H9 (cell line): ENCODE data around the gene MTMR6. TPM values are rescaled to one million over a fixed set of nuclear protein-coding genes. Genes with fewer than 3 reads are reported as not detected.

ENCODE experiments used
- DNase-seq: peaks from one replicate; pipeline ENCODE4 v3.0.0-alpha.2; 2017
- H2AFZ ChIP-seq: one replicate; pipeline ENCODE4 v1.6.1; 2013; ENCODE audit warnings: mild to moderate bottlenecking, low read length, control low read depth, moderate library complexity
- H2AK5ac ChIP-seq: 2 replicates; pipeline ENCODE4 v1.6.1; 2013; ENCODE audit warnings: low read length, control low read depth, mixed read lengths; ENCODE audit not compliant: insufficient read length
- H2BK120ac ChIP-seq: one replicate; pipeline ENCODE4 v1.6.1; 2013; ENCODE audit warnings: low read depth, mild to moderate bottlenecking, low read length, control low read depth, inconsistent platforms; ENCODE audit not compliant: poor library complexity, severe bottlenecking
- H2BK12ac ChIP-seq: 2 replicates; pipeline ENCODE4 v1.6.1; 2013; ENCODE audit warnings: low read length, control low read depth, mixed read lengths, low read depth; ENCODE audit not compliant: insufficient read length
- H2BK15ac ChIP-seq: 2 replicates; pipeline ENCODE4 v1.6.1; 2013; ENCODE audit warnings: low read depth, low read length, control low read depth
- H2BK20ac ChIP-seq: one replicate; pipeline ENCODE4 v1.6.1; 2013; ENCODE audit warnings: low read depth, mild to moderate bottlenecking, low read length, control low read depth, inconsistent platforms; ENCODE audit not compliant: poor library complexity, severe bottlenecking
- H2BK5ac ChIP-seq: 2 replicates; pipeline ENCODE4 v1.6.1; 2013; ENCODE audit warnings: low read length, control low read depth, mixed read lengths; ENCODE audit not compliant: insufficient read length
- H3K14ac ChIP-seq: 2 replicates; pipeline ENCODE4 v1.6.1; 2013; ENCODE audit warnings: low read length, control low read depth; ENCODE audit not compliant: insufficient read depth
- H3K18ac ChIP-seq: 2 replicates; pipeline ENCODE4 v1.6.1; 2013; ENCODE audit warnings: low read depth, mild to moderate bottlenecking, mixed read lengths, low read length, control low read depth; ENCODE audit not compliant: insufficient read length
- H3K23ac ChIP-seq: 2 replicates; pipeline ENCODE4 v1.6.1; 2013; ENCODE audit warnings: low read length, control low read depth, mixed read lengths, low read depth; ENCODE audit not compliant: insufficient read length
- H3K23me2 ChIP-seq: 2 replicates; pipeline ENCODE4 v1.6.1; 2013; ENCODE audit warnings: low read depth, mild to moderate bottlenecking, mixed read lengths, low read length, control low read depth; ENCODE audit not compliant: insufficient read length, poor library complexity, severe bottlenecking
- H3K27ac ChIP-seq: 2 replicates; pipeline ENCODE4 v1.5.1; 2013; ENCODE audit warnings: low read length, control low read depth, mixed read lengths, low read depth; ENCODE audit not compliant: insufficient read length
- H3K27me3 ChIP-seq: 2 replicates; pipeline ENCODE4 v1.6.1; 2013; ENCODE audit warnings: low read length, control low read depth, inconsistent platforms; ENCODE audit not compliant: insufficient read depth
- H3K4ac ChIP-seq: 2 replicates; pipeline ENCODE4 v1.6.1; 2013; ENCODE audit warnings: low read depth, mild to moderate bottlenecking, control low read depth, inconsistent platforms, low read length, moderate library complexity
- H3K4me1 ChIP-seq: 2 replicates; pipeline ENCODE4 v1.6.1; 2013; ENCODE audit warnings: low read length, control low read depth, inconsistent platforms; ENCODE audit not compliant: insufficient read depth
- H3K4me2 ChIP-seq: 2 replicates; pipeline ENCODE4 v1.6.1; 2013; ENCODE audit warnings: low read length, control low read depth, mixed read lengths; ENCODE audit not compliant: insufficient read length, insufficient read depth
- H3K56ac ChIP-seq: 2 replicates; pipeline ENCODE4 v1.6.1; 2013; ENCODE audit warnings: low read depth, mild to moderate bottlenecking, mixed read lengths, low read length, control low read depth; ENCODE audit not compliant: insufficient read length
- H3K79me1 ChIP-seq: 2 replicates; pipeline ENCODE4 v1.6.1; 2013; ENCODE audit warnings: low read depth, mild to moderate bottlenecking, moderate library complexity, low read length, control low read depth, inconsistent platforms; ENCODE audit not compliant: insufficient read depth, poor library complexity, severe bottlenecking
- H3K79me2 ChIP-seq: 2 replicates; pipeline ENCODE4 v1.6.1; 2013; ENCODE audit warnings: low read length, control low read depth, inconsistent platforms; ENCODE audit not compliant: insufficient read depth
- H3K9ac ChIP-seq: 2 replicates; pipeline ENCODE4 v1.6.1; 2013; ENCODE audit warnings: low read length, control low read depth, mixed read lengths; ENCODE audit not compliant: insufficient read length; ENCODE audit errors: extremely low read depth
- H3K9me3 ChIP-seq: one replicate; pipeline ENCODE4 v1.6.1; 2013; ENCODE audit warnings: low read depth, low read length, inconsistent platforms; ENCODE audit not compliant: control insufficient read depth
- H3T11ph ChIP-seq: one replicate; pipeline ENCODE4 v1.6.1; 2013; ENCODE audit warnings: mild to moderate bottlenecking, low read length, control low read depth, inconsistent platforms
- H4K20me1 ChIP-seq: one replicate; pipeline ENCODE4 v1.6.1; 2013; ENCODE audit not compliant: control insufficient read depth, insufficient read length, insufficient read depth
- H4K5ac ChIP-seq: 2 replicates; pipeline ENCODE4 v1.6.1; 2013; ENCODE audit warnings: low read depth, mild to moderate bottlenecking, mixed read lengths, low read length, control low read depth; ENCODE audit not compliant: insufficient read length
- H4K8ac ChIP-seq: replicated peaks from 2 replicates; pipeline ENCODE4 v1.6.1; 2013; ENCODE audit warnings: low read length, control low read depth, mixed read lengths, low read depth; ENCODE audit not compliant: insufficient read length
- H4K91ac ChIP-seq: 2 replicates; pipeline ENCODE4 v1.6.1; 2013; ENCODE audit warnings: low read depth, mild to moderate bottlenecking, moderate library complexity, mixed read lengths, low read length, control low read depth; ENCODE audit not compliant: insufficient read length
- H3K27ac Mint-ChIP-seq, 3 experiments: 2 replicates in 2 of 3; 3 replicates in 1 of 3; pipeline ENCODE4 v1.8.0; 2020 to 2021; ENCODE audit warnings: mixed read lengths in 3 of 3, mild to moderate bottlenecking in 1 of 3, moderate library complexity in 1 of 3
- H3K27me3 Mint-ChIP-seq: 2 replicates; pipeline ENCODE4 v1.8.0; 2021; ENCODE audit warnings: low read depth, mild to moderate bottlenecking, moderate library complexity, mixed read lengths
- H3K36me3 Mint-ChIP-seq, 3 experiments: 2 replicates in 2 of 3; 3 replicates in 1 of 3; pipeline ENCODE4 v1.8.0; 2020 to 2021; ENCODE audit warnings: low read depth in 3 of 3, mixed read lengths in 3 of 3; ENCODE audit not compliant: insufficient read depth in 1 of 3
- H3K4me1 Mint-ChIP-seq, 2 experiments: 2 replicates each; pipeline ENCODE4 v1.8.0; 2020; ENCODE audit warnings: mixed read lengths in 2 of 2
- H3K4me3 Mint-ChIP-seq, 2 experiments: 2 replicates in 1 of 2; 3 replicates in 1 of 2; pipeline ENCODE4 v1.8.0; 2020 to 2021; ENCODE audit warnings: mild to moderate bottlenecking in 2 of 2, mixed read lengths in 2 of 2, moderate library complexity in 1 of 2
- H3K9me3 Mint-ChIP-seq, 2 experiments: 2 replicates in 1 of 2; 3 replicates in 1 of 2; pipeline ENCODE4 v1.8.0; 2020; ENCODE audit warnings: mild to moderate bottlenecking in 2 of 2, mixed read lengths in 2 of 2, moderate library complexity in 1 of 2
- WGBS: extraction: QIAGEN DNeasy Blood & Tissue Kit; methylation state at CpG from one replicate; pipeline ENCODE4 v1.1.7; 2013; ENCODE audit warnings: missing lambda C conversion rate, low lambda C conversion rate, mixed read lengths; ENCODE audit not compliant: insufficient read length; ENCODE audit errors: extremely low coverage; 5-methylcytosine and 5-hydroxymethylcytosine counted together
- total RNA-seq: library from RNA; stranded (reverse); gene quantifications from 2 replicates; pipeline ENCODE4 v1.2.1, GENCODE V29; 2021
- TF ChIP-seq, protein P1 (sequence below): fragments of 200-600 bp; sonication (generic); conservative IDR thresholded peaks from 3 replicates; pipeline ENCODE4 v1.8.0; 2021; ENCODE audit warnings: antibody characterized with exemption, mild to moderate bottlenecking

The MTMR6 gene
- total RNA-seq, 1 experiment from 2014 or later: 7.0 TPM

DNA sequence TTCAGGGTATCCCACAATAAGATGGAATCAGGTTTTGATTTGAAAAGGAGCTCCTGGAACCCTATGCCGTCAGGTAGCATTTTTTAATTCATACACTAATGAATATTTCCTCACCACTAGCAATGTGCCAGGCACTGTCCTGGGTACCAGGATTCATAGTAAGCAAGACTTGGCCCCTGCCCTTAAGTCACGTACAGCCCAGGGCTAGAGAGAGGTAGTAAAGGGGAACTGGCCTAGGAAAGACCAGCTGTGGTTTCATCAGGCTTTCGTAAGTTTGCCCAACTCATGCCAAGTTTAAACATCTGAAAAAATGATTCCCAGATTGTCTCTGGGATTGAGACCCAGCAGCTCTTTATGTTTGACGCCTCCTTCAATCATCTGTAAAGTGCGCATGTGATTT lies 69.3 kb downstream of the MTMR6 start:
- Histone ChIP-seq H2AK5ac (no peak overlapping the region), H4K8ac (no peak overlapping the region), H3K4me1 (no peaks in the 10 kb centered on the region; the same call in 1 of the 2 replicates), H3K23me2 (no peaks in the 10 kb centered on the region), H3K4me2 (no peak overlapping the region), H3K27me3 (no peaks in the 10 kb centered on the region), H2BK120ac (no peak overlapping the region), H2AFZ (no peak overlapping the region), H3K79me2 (no peaks in the 10 kb centered on the region), H3K56ac (no peak overlapping the region), H3T11ph (no peak overlapping the region), H3K79me1 (no peaks in the 10 kb centered on the region), H3K9ac (no peak overlapping the region), H3K4ac (no peak overlapping the region), H3K27ac (no peak overlapping the region), H4K5ac (no peak overlapping the region), H3K18ac (no peak overlapping the region), H4K91ac (no peak overlapping the region), H2BK15ac (no peak overlapping the region), H2BK12ac (no peak overlapping the region), H3K14ac (no peak overlapping the region), H4K20me1 (no peaks in the 10 kb centered on the region), H2BK20ac (no peak overlapping the region), H2BK5ac (no peak overlapping the region), H3K23ac (no peak overlapping the region), H3K9me3 (no peaks in the 10 kb centered on the region)
- WGBS: no CpG with 5 or more reads among the region's 5 CpGs
- H3K4me1 Mint-ChIP-seq: peaks cover 11 to 12% of the 10 kb centered on the region in 2 experiments
- no peak overlapping the region for H3K4me3 Mint-ChIP-seq
- no peaks in the 10 kb centered on the region for H3K27me3 Mint-ChIP-seq
- H3K9me3 Mint-ChIP-seq: no peaks in the 10 kb centered on the region
- TF ChIP-seq, protein P1, sequence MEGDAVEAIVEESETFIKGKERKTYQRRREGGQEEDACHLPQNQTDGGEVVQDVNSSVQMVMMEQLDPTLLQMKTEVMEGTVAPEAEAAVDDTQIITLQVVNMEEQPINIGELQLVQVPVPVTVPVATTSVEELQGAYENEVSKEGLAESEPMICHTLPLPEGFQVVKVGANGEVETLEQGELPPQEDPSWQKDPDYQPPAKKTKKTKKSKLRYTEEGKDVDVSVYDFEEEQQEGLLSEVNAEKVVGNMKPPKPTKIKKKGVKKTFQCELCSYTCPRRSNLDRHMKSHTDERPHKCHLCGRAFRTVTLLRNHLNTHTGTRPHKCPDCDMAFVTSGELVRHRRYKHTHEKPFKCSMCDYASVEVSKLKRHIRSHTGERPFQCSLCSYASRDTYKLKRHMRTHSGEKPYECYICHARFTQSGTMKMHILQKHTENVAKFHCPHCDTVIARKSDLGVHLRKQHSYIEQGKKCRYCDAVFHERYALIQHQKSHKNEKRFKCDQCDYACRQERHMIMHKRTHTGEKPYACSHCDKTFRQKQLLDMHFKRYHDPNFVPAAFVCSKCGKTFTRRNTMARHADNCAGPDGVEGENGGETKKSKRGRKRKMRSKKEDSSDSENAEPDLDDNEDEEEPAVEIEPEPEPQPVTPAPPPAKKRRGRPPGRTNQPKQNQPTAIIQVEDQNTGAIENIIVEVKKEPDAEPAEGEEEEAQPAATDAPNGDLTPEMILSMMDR: no peak
- H3K36me3 Mint-ChIP-seq: no peaks in the 10 kb centered on the region; a peak in 1 of 7 replicates
- no peak overlapping the region for H3K27ac Mint-ChIP-seq
- no peak for DNase-seq
